SU-DHL-6 (cell line): ENCODE results near the gene KCNH8.

Experiments used
- H2AFZ ChIP-seq: fragments of 200-600 bp; sonication (generic); 2 replicates; pipeline ENCODE4 v1.6.1; 2014; ENCODE audit warnings: low read depth, mild to moderate bottlenecking, moderate library complexity, mixed read lengths, antibody characterized with exemption, low read length; ENCODE audit not compliant: severe bottlenecking
- H3F3A ChIP-seq: fragments of 200-600 bp; shearing (Covaris generic); 2 replicates; pipeline ENCODE4 v1.6.0; 2016; ENCODE audit warnings: antibody characterized with exemption, mild to moderate bottlenecking; ENCODE audit not compliant: insufficient read depth
- H3K27ac ChIP-seq: fragments of 200-600 bp; sonication (generic); 2 replicates; pipeline ENCODE4 v1.5.1; 2016; ENCODE audit warnings: low read depth, mild to moderate bottlenecking, low read length, moderate library complexity, mixed read lengths
- H3K27me3 ChIP-seq: fragments of 200-600 bp; sonication (generic), shearing (Covaris generic); 2 replicates; pipeline ENCODE4 v1.6.0; 2014; ENCODE audit warnings: mild to moderate bottlenecking, low read length
- H3K36me3 ChIP-seq: fragments of 200-600 bp; sonication (generic); 2 replicates; pipeline ENCODE4 v1.6.1; 2014; ENCODE audit warnings: mild to moderate bottlenecking, low read length, mixed read lengths
- H3K4me2 ChIP-seq: fragments of 300-600, 200-600 bp; shearing (Covaris generic), sonication (generic); 2 replicates; pipeline ENCODE4 v1.6.0; 2014; ENCODE audit warnings: low read length, low read depth, mild to moderate bottlenecking; ENCODE audit not compliant: poor library complexity, severe bottlenecking
- H3K4me3 ChIP-seq: fragments of 200-600 bp; sonication (generic); 2 replicates; pipeline ENCODE4 v1.5.1; 2014; ENCODE audit warnings: antibody characterized with exemption, low read length, mild to moderate bottlenecking, mixed read lengths; ENCODE audit not compliant: insufficient read depth, poor library complexity, severe bottlenecking
- H3K79me2 ChIP-seq: fragments of 200-600 bp; sonication (generic); 2 replicates; pipeline ENCODE4 v1.6.1; 2014; ENCODE audit warnings: mild to moderate bottlenecking, low read length, moderate library complexity; ENCODE audit not compliant: insufficient read depth
- H3K9ac ChIP-seq: fragments of 200-600 bp; sonication (generic); 2 replicates; pipeline ENCODE4 v1.7.0; 2014; ENCODE audit warnings: mild to moderate bottlenecking, low read length
- H3K9me2 ChIP-seq: fragments of 200-600 bp; sonication (generic); replicated peaks from 2 replicates; pipeline ENCODE4 v1.6.1; 2014; ENCODE audit warnings: low read length; ENCODE audit not compliant: insufficient read depth
- H3K9me3 ChIP-seq: fragments of 200-600 bp; sonication (generic); 2 replicates; pipeline ENCODE4 v1.6.1; 2014; ENCODE audit warnings: low read length, mixed read lengths; ENCODE audit not compliant: insufficient read depth
- H4K20me1 ChIP-seq: fragments of 200-600 bp; sonication (generic); 2 replicates; pipeline ENCODE4 v1.6.1; 2014; ENCODE audit warnings: low read depth, mild to moderate bottlenecking, antibody characterized with exemption, low read length, moderate library complexity, mixed read lengths
- EZH2phosphoT487 ChIP-seq: fragments of 200-600 bp; sonication (generic), shearing (Covaris generic); conservative IDR thresholded peaks from 2 replicates; pipeline ENCODE4 v1.6.1; 2018; ENCODE audit warnings: mild to moderate bottlenecking, antibody characterized with exemption, low read length, moderate library complexity, mixed read lengths
- TF ChIP-seq, protein P1 (sequence below): fragments of 200-600 bp; sonication (generic); IDR thresholded peaks from one replicate; pipeline ENCODE4 v1.5.1; 2017; ENCODE audit warnings: antibody characterized with exemption, mild to moderate bottlenecking, low read length, moderate library complexity; ENCODE audit not compliant: insufficient read depth, poor library complexity, severe bottlenecking

The KCNH8 gene

DNA sequence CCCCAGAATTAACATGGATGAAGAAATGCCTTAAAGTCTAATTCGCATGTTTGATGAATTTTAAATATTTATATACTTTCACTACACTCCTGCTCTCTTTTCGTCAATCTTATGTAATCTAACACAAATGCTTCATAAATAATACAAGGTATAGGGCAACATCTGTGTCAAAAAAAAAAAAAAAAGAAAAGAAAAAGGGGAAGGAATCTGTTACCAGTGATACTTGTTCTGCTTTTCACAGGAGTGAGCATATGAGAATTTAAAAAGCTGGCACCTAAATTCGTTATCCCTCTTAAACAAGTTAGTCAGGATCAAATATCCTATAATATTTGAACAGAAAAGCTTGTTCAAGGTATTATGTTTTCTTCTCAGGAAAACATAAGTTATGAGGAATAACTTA lies 243.8 kb downstream of the KCNH8 start:
- no peaks in the 10 kb centered on the region for H3K9me3 ChIP-seq
- no peak overlapping the region for H3K4me2 ChIP-seq
- no peak overlapping the region for H3K4me3 ChIP-seq
- TF ChIP-seq, protein P1, sequence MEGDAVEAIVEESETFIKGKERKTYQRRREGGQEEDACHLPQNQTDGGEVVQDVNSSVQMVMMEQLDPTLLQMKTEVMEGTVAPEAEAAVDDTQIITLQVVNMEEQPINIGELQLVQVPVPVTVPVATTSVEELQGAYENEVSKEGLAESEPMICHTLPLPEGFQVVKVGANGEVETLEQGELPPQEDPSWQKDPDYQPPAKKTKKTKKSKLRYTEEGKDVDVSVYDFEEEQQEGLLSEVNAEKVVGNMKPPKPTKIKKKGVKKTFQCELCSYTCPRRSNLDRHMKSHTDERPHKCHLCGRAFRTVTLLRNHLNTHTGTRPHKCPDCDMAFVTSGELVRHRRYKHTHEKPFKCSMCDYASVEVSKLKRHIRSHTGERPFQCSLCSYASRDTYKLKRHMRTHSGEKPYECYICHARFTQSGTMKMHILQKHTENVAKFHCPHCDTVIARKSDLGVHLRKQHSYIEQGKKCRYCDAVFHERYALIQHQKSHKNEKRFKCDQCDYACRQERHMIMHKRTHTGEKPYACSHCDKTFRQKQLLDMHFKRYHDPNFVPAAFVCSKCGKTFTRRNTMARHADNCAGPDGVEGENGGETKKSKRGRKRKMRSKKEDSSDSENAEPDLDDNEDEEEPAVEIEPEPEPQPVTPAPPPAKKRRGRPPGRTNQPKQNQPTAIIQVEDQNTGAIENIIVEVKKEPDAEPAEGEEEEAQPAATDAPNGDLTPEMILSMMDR = no peak
- TF ChIP-seq EZH2phosphoT487 = no peak
- H3K27me3 ChIP-seq = no peaks in the 10 kb centered on the region
- no peaks in the 10 kb centered on the region for H3K9me2 ChIP-seq
- H2AFZ ChIP-seq = no peak overlapping the region
- H3K79me2 ChIP-seq = no peaks in the 10 kb centered on the region
- no peak overlapping the region for H3K9ac ChIP-seq
- H3F3A ChIP-seq = no peaks in the 10 kb centered on the region
- no peaks in the 10 kb centered on the region for H3K36me3 ChIP-seq
- no peak overlapping the region for H3K27ac ChIP-seq
- no peaks in the 10 kb centered on the region for H4K20me1 ChIP-seq

DNA sequence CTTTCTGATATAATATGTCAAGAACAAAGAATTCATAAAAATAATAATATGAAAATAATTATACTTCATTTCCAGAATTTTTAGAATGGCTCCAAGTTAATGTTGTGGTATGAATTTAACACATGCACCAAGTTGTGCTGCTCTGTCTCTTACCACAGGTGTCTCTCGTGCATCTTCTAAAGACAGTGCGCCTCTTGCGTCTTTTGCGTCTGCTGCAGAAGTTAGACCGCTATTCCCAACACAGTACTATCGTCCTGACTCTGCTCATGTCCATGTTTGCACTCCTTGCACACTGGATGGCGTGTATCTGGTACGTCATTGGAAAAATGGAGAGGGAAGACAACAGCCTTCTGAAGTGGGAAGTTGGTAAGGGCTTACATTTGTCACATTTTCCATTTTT lies 246.6 kb downstream of the KCNH8 start:
- H4K20me1 ChIP-seq = no peaks in the 10 kb centered on the region
- H2AFZ ChIP-seq = no peak overlapping the region
- no peaks in the 10 kb centered on the region for H3K79me2 ChIP-seq
- H3K4me2 ChIP-seq = no peak overlapping the region
- no peaks in the 10 kb centered on the region for H3K36me3 ChIP-seq
- no peak overlapping the region for H3K4me3 ChIP-seq
- H3K27me3 ChIP-seq = no peaks in the 10 kb centered on the region
- H3K27ac ChIP-seq = no peak overlapping the region
- H3K9me3 ChIP-seq = no peaks in the 10 kb centered on the region
- TF ChIP-seq EZH2phosphoT487 = no peak
- TF ChIP-seq, protein P1 = no peak
- no peaks in the 10 kb centered on the region for H3F3A ChIP-seq
- no peak overlapping the region for H3K9ac ChIP-seq
- H3K9me2 ChIP-seq = no peaks in the 10 kb centered on the region

DNA sequence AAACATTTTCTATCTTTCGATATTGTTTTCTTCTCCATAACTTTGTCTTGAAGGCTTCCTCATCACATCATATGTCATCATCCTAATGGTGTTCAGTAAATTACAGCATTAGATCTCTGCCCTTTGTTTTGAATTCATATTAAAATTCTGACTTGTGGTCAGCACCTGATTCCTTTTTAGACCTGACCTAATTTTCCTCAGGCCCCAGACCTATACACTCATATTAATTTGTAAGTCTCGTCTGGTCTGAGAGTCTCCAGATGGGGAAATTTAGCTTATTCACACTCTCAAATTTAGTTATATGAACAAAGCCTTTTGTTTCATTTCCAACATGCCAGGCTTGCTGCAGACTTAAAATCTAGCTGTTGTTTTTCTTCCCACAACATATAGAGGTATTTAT lies 248.4 kb downstream of the KCNH8 start:
- Histone ChIP-seq H3K4me3 (no peak overlapping the region), H3K9ac (no peak overlapping the region), H2AFZ (no peak overlapping the region), H3K4me2 (no peak overlapping the region), H3K27me3 (no peaks in the 10 kb centered on the region), H3K79me2 (no peaks in the 10 kb centered on the region), H3K9me2 (no peaks in the 10 kb centered on the region), H3F3A (no peaks in the 10 kb centered on the region), H3K27ac (no peak overlapping the region), H3K36me3 (no peaks in the 10 kb centered on the region), H3K9me3 (no peaks in the 10 kb centered on the region), H4K20me1 (no peaks in the 10 kb centered on the region)
- TF ChIP-seq, protein P1 = no peak
- no peak for TF ChIP-seq EZH2phosphoT487
